ENCODE measurements around the gene CBX2.

GRCh38 chr17:79788455-79788854 lies 10.5 kb downstream of the CBX2 start:
- TF ChIP-seq, protein P1, sequence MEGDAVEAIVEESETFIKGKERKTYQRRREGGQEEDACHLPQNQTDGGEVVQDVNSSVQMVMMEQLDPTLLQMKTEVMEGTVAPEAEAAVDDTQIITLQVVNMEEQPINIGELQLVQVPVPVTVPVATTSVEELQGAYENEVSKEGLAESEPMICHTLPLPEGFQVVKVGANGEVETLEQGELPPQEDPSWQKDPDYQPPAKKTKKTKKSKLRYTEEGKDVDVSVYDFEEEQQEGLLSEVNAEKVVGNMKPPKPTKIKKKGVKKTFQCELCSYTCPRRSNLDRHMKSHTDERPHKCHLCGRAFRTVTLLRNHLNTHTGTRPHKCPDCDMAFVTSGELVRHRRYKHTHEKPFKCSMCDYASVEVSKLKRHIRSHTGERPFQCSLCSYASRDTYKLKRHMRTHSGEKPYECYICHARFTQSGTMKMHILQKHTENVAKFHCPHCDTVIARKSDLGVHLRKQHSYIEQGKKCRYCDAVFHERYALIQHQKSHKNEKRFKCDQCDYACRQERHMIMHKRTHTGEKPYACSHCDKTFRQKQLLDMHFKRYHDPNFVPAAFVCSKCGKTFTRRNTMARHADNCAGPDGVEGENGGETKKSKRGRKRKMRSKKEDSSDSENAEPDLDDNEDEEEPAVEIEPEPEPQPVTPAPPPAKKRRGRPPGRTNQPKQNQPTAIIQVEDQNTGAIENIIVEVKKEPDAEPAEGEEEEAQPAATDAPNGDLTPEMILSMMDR (IDR thresholded peaks at IDR 0.05): no peak
- no peak for TF ChIP-seq POLR2A (IDR thresholded peaks at IDR 0.05)
